Measurements from ENCODE around the gene LRRC34. TPM values are rescaled to one million over a fixed set of nuclear protein-coding genes. Genes with fewer than 3 reads are reported as not detected.

Gene LRRC34
- total and polyA plus RNA-seq, 2 donors (not counting 1 experiment from before 2014, with no cell fraction given): 3.5 to 11.8 TPM

DNA sequence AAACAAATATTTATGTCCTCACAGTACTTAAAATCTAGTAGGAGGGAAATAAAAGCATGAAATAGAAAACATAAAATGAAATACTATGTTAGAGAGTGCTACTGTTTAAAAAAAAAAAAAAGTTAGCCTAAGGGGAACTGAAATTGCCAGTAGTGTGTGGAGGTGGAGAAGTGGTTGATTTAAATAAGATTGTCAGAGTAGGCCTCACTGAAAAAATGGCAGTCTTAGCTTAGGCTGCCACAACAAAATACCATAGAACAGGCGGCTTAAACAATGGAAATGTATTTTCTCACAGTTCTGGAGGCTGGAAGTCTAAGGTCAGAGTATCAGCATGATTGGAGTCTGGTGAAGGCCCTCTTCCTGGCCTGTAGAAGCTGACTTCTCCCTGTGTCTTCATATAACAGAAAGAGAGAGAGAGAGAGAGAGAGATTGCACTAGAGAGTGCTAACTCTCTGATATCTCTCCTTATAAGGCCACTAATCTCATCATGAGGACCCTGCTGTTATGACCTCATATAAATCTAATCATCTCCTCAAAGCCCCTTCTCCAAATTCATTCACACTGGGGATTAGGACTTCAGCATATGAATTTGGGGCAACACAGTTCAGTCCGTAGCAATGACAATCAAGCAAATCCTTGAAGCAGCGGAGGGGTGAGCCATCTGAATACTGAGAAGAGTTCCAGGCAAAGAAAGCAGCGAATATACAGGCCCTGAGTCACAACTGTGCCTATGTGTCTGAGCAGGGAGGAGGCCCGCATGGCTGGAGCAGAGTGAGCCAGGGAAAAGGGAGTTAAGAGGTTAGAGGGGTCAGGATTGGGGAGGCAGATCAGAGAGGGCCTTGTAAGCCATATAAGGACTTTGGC lies 23.6 kb upstream of the LRRC34 start:
- H3K9ac ChIP-seq (ENCODE audit: low read length): peak overlapping the region; percentile 47
- H3K27ac Mint-ChIP-seq: peak overlapping the region; percentile 97
- TF ChIP-seq CTCF (IDR thresholded peaks at IDR 0.05) (no peak), EZH2 (IDR thresholded peaks at IDR 0.05; ENCODE audit: borderline replicate concordance, insufficient read depth, low read depth, low read length, poor library complexity, severe bottlenecking) (no peak)

More for the DNA sequence above, 23.6 kb upstream of the LRRC34 start:
- ATAC-seq (ENCODE audit: low read depth): peak; percentile 97
- Mint-ChIP-seq H3K4me3 (peak overlapping the region; percentile 21), H3K4me1 (peaks cover 44% of the 10 kb centered on the region), H3K27me3 (no peaks in the 10 kb centered on the region), H3K9me3 (ENCODE audit: insufficient read depth) (no peaks in the 10 kb centered on the region)
- H3K27me3 ChIP-seq (replicated peaks in 1 of 4; ENCODE audit: control extremely low read depth in 1 of 4, control insufficient read depth in 3 of 4, insufficient read depth in 4 of 4, low read length in 3 of 4): no peaks in the 10 kb centered on the region
- peaks cover 31 to 35% of the 10 kb centered on the region in 2 donors for H3K4me1 ChIP-seq (ENCODE audit: control insufficient read depth in 2 of 2, insufficient read depth in 2 of 2, low read length in 2 of 2)
- DNase-seq: peak; percentile 77
- H2AFZ ChIP-seq (ENCODE audit: insufficient read depth, low read depth, low read length, poor library complexity, severe bottlenecking): peak overlapping the region; percentile 82
- H3K4me2 ChIP-seq (replicated peaks; ENCODE audit: low read depth, low read length, poor library complexity, severe bottlenecking): peak overlapping the region; percentile 41
- peaks cover 0 to 3% of the 10 kb centered on the region in 2 experiments for H3K36me3 ChIP-seq (replicated peaks in 1 of 2; ENCODE audit: control extremely low read depth in 1 of 2, control insufficient read depth in 1 of 2, extremely low read depth in 1 of 2, insufficient read depth in 2 of 2, low read length in 1 of 2)
- H3K79me2 ChIP-seq (ENCODE audit: control insufficient read depth, insufficient read depth, low read length): no peaks in the 10 kb centered on the region
- H4K20me1 ChIP-seq (ENCODE audit: control insufficient read depth, insufficient read depth, low read length, poor library complexity, severe bottlenecking): no peaks in the 10 kb centered on the region
- ChIA-PET CTCF (interaction anchor here (0.7 to 1.5 kb wide), 4 partner anchors 21 to 94 kb away, joined by 3 to 4 read pairs (median 4); partner anchors contain the start of genes LRRC34 and LRRIQ4), POLR2A (interaction anchor here (0.7 to 0.9 kb wide), 3 partner anchors 32 to 96 kb away, joined by 3 to 4 read pairs (median 3); partner anchors contain the start of gene MYNN)
- no peak overlapping the region for H3K4me3 ChIP-seq (ENCODE audit: control extremely low read depth in 1 of 5, extremely low read depth in 1 of 5, insufficient read depth in 1 of 5, low read depth in 2 of 5, low read length in 4 of 5)
- peak overlapping the region; percentile 75 to 91 for H3K27ac ChIP-seq (ENCODE audit: low read length in 2 of 2)
- 67% methylated on average over 4 of the region's 5 CpGs for whole genome bisulfite sequencing (ENCODE audit: insufficient coverage)
- peaks cover 0 to 1% (median 0%) of the 10 kb centered on the region in 3 donors for H3K9me3 ChIP-seq (ENCODE audit: control extremely low read depth in 1 of 3, control insufficient read depth in 2 of 3, insufficient read depth in 1 of 3, low read length in 2 of 3)
- intact Hi-C loops (cut with micrococcal nuclease): loop anchor here (1.0 to 10.0 kb wide), 3 partner anchors 23 to 518 kb away; partner anchors contain the start of genes MECOM and SKIL

Measured in B cell (primary cell).